ENCODE results near the gene DENND4C.

GRCh38 chr9:19269582-19269981, 39.1 kb downstream of the DENND4C start:
- TF ChIP-seq, protein P1, sequence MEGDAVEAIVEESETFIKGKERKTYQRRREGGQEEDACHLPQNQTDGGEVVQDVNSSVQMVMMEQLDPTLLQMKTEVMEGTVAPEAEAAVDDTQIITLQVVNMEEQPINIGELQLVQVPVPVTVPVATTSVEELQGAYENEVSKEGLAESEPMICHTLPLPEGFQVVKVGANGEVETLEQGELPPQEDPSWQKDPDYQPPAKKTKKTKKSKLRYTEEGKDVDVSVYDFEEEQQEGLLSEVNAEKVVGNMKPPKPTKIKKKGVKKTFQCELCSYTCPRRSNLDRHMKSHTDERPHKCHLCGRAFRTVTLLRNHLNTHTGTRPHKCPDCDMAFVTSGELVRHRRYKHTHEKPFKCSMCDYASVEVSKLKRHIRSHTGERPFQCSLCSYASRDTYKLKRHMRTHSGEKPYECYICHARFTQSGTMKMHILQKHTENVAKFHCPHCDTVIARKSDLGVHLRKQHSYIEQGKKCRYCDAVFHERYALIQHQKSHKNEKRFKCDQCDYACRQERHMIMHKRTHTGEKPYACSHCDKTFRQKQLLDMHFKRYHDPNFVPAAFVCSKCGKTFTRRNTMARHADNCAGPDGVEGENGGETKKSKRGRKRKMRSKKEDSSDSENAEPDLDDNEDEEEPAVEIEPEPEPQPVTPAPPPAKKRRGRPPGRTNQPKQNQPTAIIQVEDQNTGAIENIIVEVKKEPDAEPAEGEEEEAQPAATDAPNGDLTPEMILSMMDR (conservative IDR thresholded peaks at IDR 0.05): no peak
- no peak for TF ChIP-seq EZH2 (IDR thresholded peaks at IDR 0.05; ENCODE audit: low read depth)

Data from PC-9 (cell line).